Thyroid gland (tissue), 4 donors: ENCODE data around the gene NF1. TPM values are rescaled to one million over a fixed set of nuclear protein-coding genes. Genes with fewer than 3 reads are reported as not detected.

Experiments used
- DNase-seq, 2 donors: peaks; one replicate each; pipeline ENCODE4 v3.0.0-alpha.2; 2019
- H3K27ac ChIP-seq, 3 donors: fragments of 200-600 bp; sonication (generic); 1 replicate in 2 of 3; 2 replicates in 1 of 3; pipeline ENCODE4 v1.5.1; 2016 to 2019; ENCODE audit warnings: mild to moderate bottlenecking in 1 of 3, moderate library complexity in 1 of 3
- H3K27me3 ChIP-seq: fragments of 200-600 bp; sonication (generic); one replicate; pipeline ENCODE4 v1.5.1; 2019
- H3K36me3 ChIP-seq, 2 donors: fragments of 200-600 bp; sonication (generic); one replicate each; pipeline ENCODE4 v1.5.1; 2016 to 2019
- H3K4me1 ChIP-seq, 2 donors: fragments of 200-600 bp; sonication (generic); one replicate each; pipeline ENCODE4 v1.5.1; 2017 to 2019
- H3K4me3 ChIP-seq, 3 donors: fragments of 200-600 bp; sonication (generic); replicated peaks in 1 of 3; 1 replicate in 2 of 3; 2 replicates in 1 of 3; pipeline ENCODE4 v1.5.1; 2016; ENCODE audit warnings: mild to moderate bottlenecking in 1 of 3
- H3K9me3 ChIP-seq: fragments of 200-600 bp; sonication (generic); one replicate; pipeline ENCODE4 v1.5.1; 2017
- POLR2A ChIP-seq, 2 donors: fragments of 450-650 bp; IDR thresholded peaks; one replicate each; pipeline ENCODE4 v1.6.1; 2017; ENCODE audit warnings: antibody characterized with exemption in 2 of 2, mild to moderate bottlenecking in 2 of 2, moderate library complexity in 1 of 2
- WGBS, 2 donors: methylation state at CpG; one replicate each; pipeline ENCODE4 v1.1.5; 2017; 5-methylcytosine and 5-hydroxymethylcytosine counted together
- intact Hi-C: fragments of 100-400 bp; cut with DNase I; formaldehyde crosslinking; loops from one replicate; pipeline ENCODE4 v1.15.1; 2023
- total RNA-seq, 4 donors: library from RNA; depleted of rRNA; stranded (reverse); fragments of >200 nt; gene quantifications; one replicate each; pipeline ENCODE4 v1.2.3, GENCODE V29; 2016
- TF ChIP-seq, protein P1 (sequence below), 6 experiments: fragments of 200-600 bp in 3 of 6; fragments of 450-650 bp in 3 of 6; sonication (generic) in 3 of 6; IDR thresholded peaks; one replicate each; pipeline ENCODE4 v1.5.1; 2016 to 2019; ENCODE audit warnings: antibody characterized with exemption in 6 of 6, mild to moderate bottlenecking in 2 of 6, inconsistent platforms in 1 of 6, moderate library complexity in 1 of 6

NF1 gene
- total RNA-seq, 4 donors from 2014 or later, result 102 to 208 (median 129) TPM

DNA sequence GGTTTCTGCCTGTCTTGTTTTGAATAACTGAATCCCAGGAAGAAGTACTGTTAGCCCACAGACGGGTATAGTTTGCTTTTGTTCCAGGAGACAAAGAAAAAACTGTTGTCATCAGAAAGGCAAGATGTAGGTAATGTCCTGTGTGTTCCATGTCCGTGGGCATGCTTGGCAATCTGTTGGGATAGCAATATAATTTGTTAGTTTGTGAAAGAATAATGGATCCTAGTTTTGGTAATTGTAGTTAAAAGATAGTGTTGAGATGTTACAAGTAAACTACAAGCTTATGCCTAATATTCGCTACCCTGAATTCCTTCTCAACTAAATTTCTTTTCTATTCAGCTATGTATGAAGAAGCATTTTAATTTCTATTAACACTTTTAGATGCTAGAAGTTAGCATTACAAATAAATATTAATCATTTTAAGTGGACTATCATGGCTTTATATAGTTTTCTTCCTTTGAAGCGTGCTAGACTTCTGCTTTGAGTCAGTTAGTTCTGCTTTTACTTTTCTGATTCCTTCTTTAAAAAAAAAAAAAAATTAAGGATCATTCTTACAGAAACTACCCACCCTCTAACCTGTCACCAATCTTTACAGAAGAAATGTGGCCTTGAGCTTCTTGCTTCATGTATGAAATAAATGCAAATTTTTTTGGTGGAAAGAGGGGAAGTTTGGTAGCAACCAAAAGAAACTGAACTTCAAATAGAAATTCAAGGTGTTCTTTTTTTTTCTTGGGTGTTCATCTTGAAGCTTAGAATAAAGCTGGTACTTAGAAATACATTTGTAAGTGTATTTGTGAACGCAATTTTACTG is 224.3 kb downstream of the NF1 start:
- Histone ChIP-seq H3K9me3 (no peaks in the 10 kb centered on the region), H3K27me3 (no peaks in the 10 kb centered on the region), H3K4me3 (no peak overlapping the region), H3K4me1 (peaks cover 0 to 3% of the 10 kb centered on the region in 2 donors), H3K36me3 (no peaks in the 10 kb centered on the region), H3K27ac (peak overlapping the region in 1 of 3 donors; percentile 10)
- 80 to 89% methylated on average over 5 of the region's 5 CpGs for WGBS, 2 donors
- TF ChIP-seq POLR2A (IDR thresholded peaks at IDR 0.05), result no peak
- TF ChIP-seq, protein P1, sequence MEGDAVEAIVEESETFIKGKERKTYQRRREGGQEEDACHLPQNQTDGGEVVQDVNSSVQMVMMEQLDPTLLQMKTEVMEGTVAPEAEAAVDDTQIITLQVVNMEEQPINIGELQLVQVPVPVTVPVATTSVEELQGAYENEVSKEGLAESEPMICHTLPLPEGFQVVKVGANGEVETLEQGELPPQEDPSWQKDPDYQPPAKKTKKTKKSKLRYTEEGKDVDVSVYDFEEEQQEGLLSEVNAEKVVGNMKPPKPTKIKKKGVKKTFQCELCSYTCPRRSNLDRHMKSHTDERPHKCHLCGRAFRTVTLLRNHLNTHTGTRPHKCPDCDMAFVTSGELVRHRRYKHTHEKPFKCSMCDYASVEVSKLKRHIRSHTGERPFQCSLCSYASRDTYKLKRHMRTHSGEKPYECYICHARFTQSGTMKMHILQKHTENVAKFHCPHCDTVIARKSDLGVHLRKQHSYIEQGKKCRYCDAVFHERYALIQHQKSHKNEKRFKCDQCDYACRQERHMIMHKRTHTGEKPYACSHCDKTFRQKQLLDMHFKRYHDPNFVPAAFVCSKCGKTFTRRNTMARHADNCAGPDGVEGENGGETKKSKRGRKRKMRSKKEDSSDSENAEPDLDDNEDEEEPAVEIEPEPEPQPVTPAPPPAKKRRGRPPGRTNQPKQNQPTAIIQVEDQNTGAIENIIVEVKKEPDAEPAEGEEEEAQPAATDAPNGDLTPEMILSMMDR (IDR thresholded peaks at IDR 0.05), result no peak
- intact Hi-C loops, result no loop called here
- no peak for DNase-seq

- no peak overlapping the region for H3K27ac ChIP-seq
- no peak for TF ChIP-seq POLR2A (IDR thresholded peaks at IDR 0.05)
- TF ChIP-seq, protein P1 (IDR thresholded peaks at IDR 0.05), result no peak
- 88 to 91% methylated on average over 2 of the region's 2 CpGs for WGBS, 2 donors
- H3K27me3 ChIP-seq, result no peaks in the 10 kb centered on the region
- H3K36me3 ChIP-seq, result no peaks in the 10 kb centered on the region
- DNase-seq, result no peak
- no peaks in the 10 kb centered on the region for H3K9me3 ChIP-seq
- H3K4me1 ChIP-seq, result peaks cover 0 to 3% of the 10 kb centered on the region in 2 donors
- H3K4me3 ChIP-seq, result no peak overlapping the region
- intact Hi-C loops, result no loop called here
Observed at GRCh38 chr17:31320241-31320640, 225.5 kb downstream of the NF1 start.

- Histone ChIP-seq H3K4me1 (peaks cover 0 to 3% of the 10 kb centered on the region in 2 donors), H3K4me3 (no peak overlapping the region), H3K9me3 (no peaks in the 10 kb centered on the region), H3K27me3 (no peaks in the 10 kb centered on the region), H3K36me3 (no peaks in the 10 kb centered on the region), H3K27ac (no peak overlapping the region)
- intact Hi-C loops, result no loop called here
- WGBS, 2 donors, result 76 to 82% methylated on average over 1 of the region's 1 CpG
- TF ChIP-seq POLR2A (IDR thresholded peaks at IDR 0.05), result no peak
- TF ChIP-seq, protein P1 (IDR thresholded peaks at IDR 0.05), result no peak
- no peak for DNase-seq
Observed at GRCh38 chr17:31320791-31321190, 226.0 kb downstream of the NF1 start.

DNA sequence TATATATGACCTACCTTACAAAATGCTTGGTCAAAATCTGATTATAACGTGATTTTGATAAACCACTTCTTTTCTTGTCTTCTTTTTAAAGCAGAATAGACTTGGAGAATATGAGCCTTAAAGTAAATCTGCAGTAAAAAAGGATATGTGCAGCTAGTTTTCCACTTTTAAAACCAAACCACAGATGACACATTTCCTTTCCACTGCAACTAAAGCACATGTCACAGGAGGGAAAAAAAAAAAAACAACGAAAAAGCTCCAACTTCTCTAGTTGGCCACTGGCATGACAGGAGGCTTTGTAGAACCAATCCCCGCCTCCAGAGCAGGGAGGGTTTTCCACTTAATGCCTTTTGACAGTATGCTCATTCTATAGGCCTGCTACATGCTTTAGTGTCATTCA is 226.7 kb downstream of the NF1 start, which contains the start of gene EVI2A:
Gene EVI2A, minus strand, starts transcription at position 142 of the 400 bp plus-strand sequence. CDS start 2,609 bp downstream, outside the sequence.
- H3K4me3 ChIP-seq, result no peak within 1 kb of the TSS
- peaks cover 0 to 3% of the 10 kb centered on the region in 2 donors for H3K4me1 ChIP-seq
- TF ChIP-seq, protein P1 (IDR thresholded peaks at IDR 0.05), result no peak
- no peak for TF ChIP-seq POLR2A (IDR thresholded peaks at IDR 0.05)
- no peaks in the 10 kb centered on the region for H3K9me3 ChIP-seq
- intact Hi-C loops, result no loop called here
- no peaks in the 10 kb centered on the region for H3K36me3 ChIP-seq
- no peaks in the 10 kb centered on the region for H3K27me3 ChIP-seq
- no peak for DNase-seq
- WGBS, 2 donors, result 70 to 79% methylated on average over 3 of the region's 3 CpGs
- H3K27ac ChIP-seq, result no peak within 1 kb of the TSS

DNA sequence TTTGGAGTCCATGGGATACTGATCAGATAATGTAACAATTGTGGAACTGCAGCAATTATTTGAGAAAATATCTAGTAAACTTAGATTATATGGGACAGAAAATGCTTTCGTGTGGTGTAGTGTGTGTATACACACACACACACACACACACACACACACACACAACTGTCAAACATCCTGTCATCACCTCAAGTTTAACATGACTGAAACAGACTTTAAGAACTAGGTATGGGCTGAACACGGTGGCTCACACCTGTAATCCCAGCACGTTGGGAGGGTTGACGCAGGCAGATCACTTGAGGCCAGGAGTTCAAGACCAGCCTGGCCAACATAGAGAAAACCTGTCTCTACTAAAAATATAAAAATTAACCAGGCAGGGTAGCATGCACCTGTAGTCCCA is 227.2 kb downstream of the NF1 start:
- H3K4me3 ChIP-seq, result no peak overlapping the region
- H3K27me3 ChIP-seq, result no peaks in the 10 kb centered on the region
- H3K27ac ChIP-seq, result no peak overlapping the region
- 82 to 90% methylated on average over 4 of the region's 4 CpGs for WGBS, 2 donors
- peaks cover 0 to 3% of the 10 kb centered on the region in 2 donors for H3K4me1 ChIP-seq
- no peak for DNase-seq
- TF ChIP-seq, protein P1 (IDR thresholded peaks at IDR 0.05), result no peak
- TF ChIP-seq POLR2A (IDR thresholded peaks at IDR 0.05), result no peak
- no peaks in the 10 kb centered on the region for H3K9me3 ChIP-seq
- intact Hi-C loops, result no loop called here
- H3K36me3 ChIP-seq, result no peaks in the 10 kb centered on the region
